ENCODE measurements around the gene HOXC10.

HOXC10 gene

DNA sequence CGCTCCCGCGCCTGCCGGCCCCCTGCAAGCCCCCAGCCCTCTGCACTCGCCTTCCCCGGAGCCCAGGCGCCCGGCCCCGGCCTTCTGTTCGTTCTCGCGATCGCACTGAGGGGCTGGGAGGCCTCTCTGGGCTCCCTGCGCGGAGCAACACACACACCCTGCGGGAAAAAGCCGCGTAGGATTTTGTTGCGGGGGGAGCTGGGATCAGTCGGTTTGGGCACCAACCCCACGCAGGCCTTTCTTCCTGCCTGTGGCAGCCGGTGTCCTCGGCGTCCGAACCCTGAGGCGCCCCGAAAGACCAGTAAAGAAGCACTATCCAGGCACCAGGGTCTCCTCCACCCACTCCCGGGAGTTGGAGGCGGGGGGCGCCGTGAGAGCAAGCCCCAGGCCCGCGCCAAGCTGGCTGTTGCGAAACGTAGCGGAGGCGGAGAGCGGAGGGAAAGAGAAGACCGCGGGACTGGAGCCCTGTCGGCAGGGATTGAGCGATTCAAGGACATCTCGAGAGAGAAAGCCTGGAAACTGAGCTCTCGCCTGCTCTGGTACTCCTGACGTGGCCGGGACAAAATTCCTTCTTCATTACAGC lies 46.0 kb downstream of the HOXC10 start:
- DNase-seq = no peak

DNA sequence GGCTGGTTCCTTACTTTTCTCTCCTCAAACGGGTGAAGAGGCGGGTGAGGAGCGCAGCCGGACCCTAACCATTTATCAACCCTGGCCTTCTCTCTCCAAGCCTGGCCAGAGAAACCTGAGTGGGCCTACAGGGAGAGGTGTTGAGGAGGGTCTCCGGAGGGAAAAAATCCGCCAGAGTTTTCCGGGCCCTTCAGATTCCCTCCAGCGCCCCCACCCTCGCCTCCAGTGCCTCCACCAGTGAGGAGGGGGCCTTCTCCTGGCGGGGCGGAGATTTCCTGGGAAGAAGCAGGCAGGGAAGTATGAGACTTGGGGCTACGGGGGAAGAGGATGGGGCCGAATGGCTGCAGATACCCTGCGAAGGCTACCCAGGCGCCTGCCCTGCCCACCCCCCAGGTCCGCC lies 46.5 kb downstream of the HOXC10 start:
- DNase-seq = no peak

DNA sequence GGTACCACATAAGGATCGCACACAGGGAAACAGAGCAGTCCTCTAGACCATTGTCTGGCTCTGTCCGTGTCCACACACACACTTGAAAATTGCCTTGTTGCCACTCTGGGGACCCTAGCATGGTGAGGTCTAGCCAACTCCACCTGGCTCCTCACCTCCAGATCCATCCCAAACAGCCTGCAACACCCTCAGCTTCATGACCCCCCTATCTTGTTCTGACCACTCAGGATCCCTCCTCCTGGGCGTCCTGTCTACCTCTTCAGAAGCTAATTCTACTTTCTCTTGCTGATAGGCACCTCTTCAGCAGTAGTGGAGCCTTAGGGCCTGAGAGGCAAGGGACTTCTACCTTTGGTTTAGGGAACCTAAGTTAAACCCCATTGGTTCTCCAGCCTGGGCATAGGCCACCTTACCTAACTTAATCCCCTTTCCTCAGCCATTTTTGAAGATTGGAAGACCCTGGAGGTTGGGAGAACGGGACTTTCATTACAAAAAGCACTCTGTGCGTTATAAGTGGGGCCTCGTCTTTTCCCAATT lies 47.2 kb downstream of the HOXC10 start:
- DNase-seq = no peak

DNA sequence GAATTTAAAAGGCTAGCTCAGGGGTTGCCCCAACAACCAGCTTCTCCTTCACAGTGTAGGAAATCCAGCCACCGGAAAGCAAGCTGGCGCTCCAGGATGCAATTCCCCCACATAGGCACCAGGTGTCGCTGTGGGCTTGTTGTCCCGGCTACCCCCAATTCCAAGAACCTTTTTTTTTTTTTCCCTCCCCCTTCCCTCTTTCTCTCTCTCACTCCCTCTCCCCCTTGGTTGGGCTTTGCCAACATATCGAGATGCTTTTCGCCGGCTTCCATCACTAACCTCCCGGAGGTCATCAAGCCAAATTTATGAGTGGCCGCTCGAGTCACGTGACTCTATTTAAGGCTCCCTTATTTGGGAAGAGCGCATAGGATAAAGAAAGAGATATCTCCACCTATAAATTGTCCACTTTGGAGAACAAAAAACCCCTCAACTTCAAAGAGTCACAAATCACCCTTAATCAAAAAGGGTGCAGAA lies 47.7 kb downstream of the HOXC10 start, which contains the start of gene HOXC5:
Gene HOXC5 (plus strand): TSS at position 424 of the 474 bp plus-strand sequence. CDS start 73 bp downstream, outside the sequence.
- no peak for DNase-seq

DNA sequence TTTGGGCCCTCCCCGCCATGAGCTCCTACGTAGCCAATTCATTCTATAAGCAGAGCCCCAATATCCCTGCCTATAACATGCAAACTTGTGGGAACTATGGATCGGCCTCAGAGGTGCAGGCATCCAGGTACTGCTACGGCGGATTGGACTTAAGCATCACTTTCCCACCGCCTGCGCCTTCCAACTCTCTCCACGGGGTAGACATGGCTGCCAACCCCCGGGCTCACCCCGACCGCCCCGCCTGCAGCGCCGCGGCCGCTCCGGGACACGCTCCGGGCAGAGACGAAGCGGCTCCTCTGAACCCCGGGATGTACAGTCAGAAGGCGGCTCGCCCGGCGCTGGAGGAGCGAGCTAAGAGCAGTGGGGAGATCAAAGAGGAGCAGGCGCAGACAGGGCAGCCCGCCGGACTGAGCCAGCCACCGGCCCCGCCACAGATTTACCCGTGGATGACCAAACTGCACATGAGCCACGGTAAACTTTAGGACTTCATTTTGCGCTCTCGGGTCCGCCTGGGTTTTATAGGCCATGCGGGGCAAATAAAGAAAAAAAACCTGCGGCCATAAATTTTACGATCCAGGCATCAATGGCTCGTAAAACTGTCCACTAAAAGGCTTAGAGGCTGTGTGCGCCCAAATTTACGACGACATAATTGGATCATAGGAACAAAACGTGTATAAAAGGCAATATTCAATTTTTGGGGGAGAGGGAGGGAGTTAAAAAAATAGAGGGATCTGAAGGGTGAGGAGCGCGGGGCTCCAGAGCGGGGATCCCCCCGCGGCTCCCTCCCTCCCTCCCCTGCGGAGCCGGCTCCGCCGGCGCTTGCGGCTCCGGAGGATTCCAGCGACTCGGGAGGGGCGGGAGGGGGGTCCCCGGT lies 48.4 kb downstream of the HOXC10 start:
- DNase-seq = no peak

DNA sequence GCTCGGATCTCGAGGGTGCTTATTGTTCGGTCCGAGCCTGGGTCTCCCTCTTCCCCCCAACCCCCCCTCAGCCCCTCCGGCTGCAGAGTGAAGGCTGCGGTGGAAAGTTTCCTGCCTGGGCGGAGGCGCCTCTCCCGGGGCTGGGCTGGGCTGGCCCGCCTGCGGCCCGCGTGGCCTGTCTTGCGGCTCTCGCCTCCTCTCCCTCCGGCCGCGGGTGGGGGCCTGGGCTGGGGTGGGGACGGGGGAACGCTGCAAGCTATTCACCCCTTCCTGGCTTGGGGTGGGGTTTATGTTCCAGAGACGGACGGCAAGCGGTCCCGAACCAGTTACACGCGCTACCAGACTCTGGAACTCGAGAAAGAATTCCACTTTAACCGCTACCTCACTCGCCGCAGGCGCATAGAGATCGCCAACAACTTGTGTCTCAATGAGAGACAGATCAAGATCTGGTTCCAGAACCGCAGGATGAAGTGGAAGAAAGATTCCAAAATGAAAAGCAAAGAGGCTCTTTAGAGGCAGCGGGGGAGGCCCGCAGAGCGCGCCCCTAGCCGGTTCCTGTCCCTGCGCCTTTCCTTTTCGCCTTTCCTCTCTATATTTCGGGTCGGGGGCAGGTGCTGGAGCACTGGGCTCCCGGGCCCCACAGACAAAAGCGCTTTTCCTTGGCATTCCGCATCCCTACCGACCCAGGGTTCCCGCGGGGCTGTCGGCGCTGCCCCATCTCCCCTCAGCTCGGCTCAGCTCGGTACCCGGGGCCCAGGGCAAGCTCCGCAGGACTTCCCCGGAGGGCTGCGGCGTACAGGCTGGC lies 49.2 kb downstream of the HOXC10 start:
- no peak for DNase-seq

DNA sequence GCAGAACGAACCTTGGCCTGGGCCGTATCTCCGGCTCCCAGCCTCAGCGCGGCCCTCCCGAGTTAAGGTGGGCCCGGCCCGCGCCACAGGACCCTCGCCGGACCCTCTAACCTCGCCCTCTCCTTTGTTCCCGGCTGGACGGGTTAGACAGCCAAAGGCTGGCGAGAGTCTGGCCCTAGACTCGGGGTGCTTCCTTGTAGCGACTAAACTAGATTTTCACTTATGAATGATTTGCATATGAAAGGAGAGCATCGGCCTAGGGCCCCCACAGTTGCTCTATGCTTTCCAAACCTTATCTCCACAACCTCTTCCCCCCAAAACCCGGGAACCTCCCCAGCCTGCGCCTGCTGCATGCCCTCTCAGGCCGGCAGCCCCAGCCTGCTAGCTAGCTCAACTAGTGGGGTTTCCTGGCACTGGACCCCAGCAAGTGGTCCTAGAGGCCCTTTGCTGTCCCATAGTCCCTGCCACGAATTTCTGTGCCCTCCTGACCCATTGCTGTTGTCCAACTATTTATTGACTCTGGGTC lies 49.9 kb downstream of the HOXC10 start:
- no peak for DNase-seq

DNA sequence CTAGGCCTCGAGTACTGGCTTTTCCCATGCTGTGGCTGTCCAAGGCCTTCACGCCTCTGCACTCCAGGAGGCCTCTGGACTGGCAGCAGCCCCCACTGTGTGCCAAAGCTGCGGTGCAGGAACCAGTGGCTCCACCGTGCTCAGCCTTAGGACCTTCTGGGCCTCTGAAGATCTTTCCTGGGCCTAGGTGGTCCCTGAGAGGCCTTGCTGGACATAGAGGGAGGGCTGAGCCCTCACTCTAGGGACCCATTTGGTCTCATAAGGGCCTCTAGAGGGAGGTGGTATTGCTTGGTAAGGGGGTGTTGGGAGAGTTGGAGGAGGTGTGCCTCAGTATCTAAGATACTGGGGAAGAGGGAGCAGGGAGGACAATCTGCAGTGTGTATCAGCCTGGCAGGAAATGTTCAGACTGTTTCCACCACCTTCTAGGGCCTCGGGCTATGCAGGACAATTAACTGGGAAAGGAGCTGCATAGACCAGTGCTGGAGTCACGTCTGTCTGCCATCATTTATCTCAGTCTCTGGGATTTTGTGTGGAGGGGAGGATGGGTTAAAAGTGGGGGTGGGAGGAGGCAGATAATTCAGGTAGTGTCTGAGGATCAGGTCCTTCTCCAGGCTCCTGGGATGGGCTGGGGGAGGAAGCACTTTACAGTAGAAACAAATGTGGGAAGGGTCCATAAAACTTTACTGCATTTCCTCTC lies 50.8 kb downstream of the HOXC10 start:
- DNase-seq = no peak

DNA sequence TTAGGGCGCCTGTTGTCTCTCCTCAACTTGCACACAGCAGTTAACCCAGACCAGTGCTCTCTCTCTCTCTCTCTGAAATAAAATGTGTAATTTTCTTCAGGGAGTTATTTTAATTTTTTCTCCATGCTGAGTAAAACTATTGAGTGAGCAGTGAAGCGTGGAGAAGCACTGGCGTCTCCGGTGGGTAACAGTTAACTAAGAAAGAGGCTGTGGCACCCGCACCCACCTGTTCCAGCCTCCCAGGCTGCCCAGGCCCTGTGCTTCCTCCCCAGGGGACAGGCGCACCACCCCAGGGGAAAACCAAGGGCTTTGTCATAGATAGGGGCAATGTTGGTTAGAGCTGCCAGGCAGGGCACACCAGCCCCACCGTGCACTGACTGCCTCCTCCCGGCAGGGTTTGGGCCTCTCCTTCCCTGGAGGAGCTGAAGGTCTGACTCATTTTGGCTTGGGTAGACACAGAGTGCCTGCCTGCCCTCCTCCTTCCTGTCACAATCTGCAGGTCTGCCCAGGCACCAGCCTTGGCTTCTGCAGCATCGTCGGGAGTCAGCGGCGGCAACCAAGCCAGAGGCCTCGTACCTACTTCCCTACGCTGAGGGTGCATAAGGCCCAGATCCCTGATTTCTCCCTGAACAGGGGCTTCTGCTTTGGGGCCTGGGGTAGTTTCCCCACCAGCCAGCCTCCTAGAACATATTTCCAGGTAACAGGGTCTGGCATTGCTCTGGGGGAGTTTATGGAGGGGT lies 51.8 kb downstream of the HOXC10 start:
- no peak for DNase-seq

DNA sequence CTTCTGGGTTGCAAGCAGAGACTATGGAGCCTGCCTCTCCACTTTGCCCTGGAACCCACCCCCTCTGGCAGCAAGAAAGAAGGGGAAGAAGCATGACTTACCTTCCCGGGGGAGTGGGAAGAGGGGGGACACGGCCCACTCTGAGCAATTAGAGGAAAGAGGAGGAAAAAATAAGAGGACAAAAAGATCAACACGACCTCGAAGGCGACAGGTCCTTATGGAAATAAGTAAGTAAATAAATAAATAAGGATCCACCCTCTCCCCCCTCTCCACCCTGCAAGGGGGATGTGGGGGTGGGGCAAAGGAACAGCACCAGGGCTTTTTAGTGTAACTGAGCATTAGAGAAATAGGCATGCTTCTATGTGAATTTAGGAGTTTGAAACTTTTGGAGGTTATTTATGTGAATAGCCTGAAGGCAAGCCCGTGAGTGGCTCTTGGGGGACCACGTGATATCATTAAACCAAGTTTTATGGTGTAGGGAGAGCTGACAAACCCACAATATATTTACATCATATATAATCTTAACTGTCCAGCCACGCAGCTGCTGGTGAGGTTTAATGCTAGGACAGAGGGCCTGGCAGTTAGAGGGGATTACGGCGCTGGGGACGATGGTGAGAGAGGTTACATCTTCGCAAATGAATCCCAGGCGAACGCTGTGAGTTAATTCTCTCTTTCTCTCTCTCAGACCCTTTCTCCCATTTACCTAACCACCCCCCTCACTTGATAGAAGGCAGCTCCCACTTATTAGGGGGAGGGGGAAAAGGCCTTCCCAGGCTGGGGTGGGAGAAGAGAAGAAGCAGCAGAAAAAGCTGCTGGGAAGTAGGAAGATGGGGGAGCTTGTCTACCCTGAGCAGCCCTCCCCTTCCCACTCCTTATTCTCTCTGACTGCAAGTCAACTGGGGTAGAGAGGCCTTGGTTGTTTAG lies 52.7 kb downstream of the HOXC10 start:
- no peak for DNase-seq

DNA sequence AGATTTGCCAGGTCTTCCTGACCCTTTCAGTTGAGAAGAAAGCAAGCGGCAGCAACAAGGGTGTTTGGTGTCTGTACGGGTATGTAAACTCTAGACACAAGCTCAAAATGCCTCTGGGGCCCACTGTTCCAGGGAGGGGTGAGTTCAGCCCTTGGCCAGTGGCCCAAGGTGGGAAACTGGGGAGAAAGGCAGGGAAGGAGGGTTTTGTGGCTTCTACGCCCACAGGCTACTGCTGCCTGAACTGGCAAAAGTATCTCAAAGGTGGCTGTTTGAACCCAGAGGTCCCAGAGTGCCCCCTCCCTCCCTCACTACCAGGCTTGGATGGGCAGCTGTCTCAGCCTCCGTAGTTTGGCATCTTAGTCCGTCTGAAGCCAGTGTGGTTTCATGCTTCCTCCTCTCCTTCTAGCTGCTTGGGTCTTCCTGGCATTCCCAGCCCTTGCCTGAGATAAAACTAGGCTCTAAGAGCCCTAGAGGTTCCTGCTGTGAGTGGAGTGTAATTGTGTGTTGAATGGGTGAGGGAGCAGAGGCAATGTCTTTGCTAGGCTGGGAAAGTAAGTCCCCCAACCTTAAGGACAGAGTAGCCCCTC lies 53.4 kb downstream of the HOXC10 start:
- no peak for DNase-seq

DNA sequence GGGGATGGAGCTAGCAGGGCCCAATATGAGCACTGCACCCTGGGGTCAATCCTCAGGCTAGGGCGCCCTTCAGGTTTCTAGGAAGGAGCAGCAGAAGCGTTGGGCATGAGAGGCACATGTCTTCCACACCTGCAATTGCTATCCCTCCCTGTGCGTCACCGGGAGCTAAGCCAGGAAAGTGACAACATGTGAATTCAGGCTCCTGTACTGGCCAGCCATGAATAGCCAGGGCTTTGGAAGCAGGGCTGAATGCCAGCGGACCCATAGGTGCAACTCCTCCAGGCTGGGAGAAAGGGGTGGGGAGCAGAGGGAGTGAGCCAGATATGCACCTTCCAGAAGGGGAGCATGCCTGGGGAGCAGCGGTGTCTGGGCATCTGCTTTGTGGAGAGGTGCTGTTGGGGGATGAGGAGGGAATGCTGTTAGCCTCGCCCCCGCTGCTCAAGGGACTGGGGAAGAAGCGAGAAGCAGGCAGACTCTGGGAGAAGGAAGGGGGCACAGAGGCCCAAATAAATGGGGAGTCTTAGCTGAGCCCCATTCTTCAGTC lies 54.0 kb downstream of the HOXC10 start:
- DNase-seq = no peak

DNA sequence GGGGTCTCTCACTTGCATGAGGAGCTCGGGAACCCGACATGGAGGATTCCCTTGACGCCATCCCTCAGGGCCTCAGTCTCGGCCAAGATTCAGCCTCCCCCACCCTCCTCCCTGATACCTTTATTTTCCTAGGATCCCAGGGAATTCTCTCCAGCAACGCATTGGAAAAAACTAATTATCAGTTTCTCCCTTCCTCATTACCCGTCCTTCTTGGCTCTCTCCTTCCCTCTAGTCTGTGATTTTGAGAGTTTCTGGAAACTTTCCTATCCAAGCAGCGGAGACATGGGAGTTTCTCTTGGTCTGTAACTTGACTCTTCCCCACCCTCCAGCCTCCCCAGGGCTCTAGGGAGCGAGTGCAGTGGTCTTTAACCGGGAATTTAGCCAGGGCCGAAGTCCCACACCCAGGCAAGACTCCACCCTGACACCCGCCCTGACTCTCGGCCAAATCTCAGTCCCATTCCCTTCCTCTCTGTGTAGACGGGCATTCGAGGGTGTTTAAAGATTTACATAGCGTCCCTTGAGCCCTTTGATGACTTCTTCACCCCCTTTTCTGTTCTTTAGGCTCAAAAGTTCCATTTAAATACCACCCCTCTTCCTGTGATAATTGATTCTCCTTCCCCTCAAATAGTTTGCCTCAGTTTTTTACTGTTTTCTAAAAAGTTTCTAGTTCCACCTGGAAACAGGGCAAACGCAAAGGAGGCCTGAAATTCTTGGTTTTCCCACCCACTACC lies 54.6 kb downstream of the HOXC10 start:
- no peak for DNase-seq
